GM12878 (cell line): ENCODE data around the gene GSTM2. TPM values are rescaled to one million over a fixed set of nuclear protein-coding genes. Genes with fewer than 3 reads are reported as not detected.

ENCODE experiments used
- ATAC-seq: fragments of 200-7000 bp; cut with Tn5 transposase; 3 replicates; pipeline ENCODE4 v1.9.1; 2020; ENCODE audit warnings: mild to moderate bottlenecking, moderate library complexity
- BruUV-seq: library from RNA; stranded (reverse); fragments of 400-500 nt; replicated peaks from 2 replicates; lab custom pipeline; 2021; lab: Mats Ljungman, UMichigan
- CTCF ChIA-PET: fragments of 300-600 bp; sonication (Branson Sonifier 250); formaldehyde crosslinking; extraction: SDS; loops from one replicate; lab custom pipeline; 2021; ENCODE audit warnings: inconsistent platforms; lab: Yijun Ruan, JAX
- POLR2A ChIA-PET: fragments of 350-600 bp; formaldehyde crosslinking; extraction: SDS; loops from one replicate; lab custom pipeline; 2021; ENCODE audit warnings: inconsistent platforms; lab: Charles Lee
- RAD21 ChIA-PET: fragments of 300-600 bp; sonication (Branson Sonifier 250); formaldehyde crosslinking; loops from one replicate; lab custom pipeline; 2023; ENCODE audit warnings: antibody characterized with exemption; ENCODE audit not compliant: unreplicated experiment; lab: Charles Lee
- SMC1A ChIA-PET: fragments of 300-600 bp; sonication (Branson Sonifier 250); formaldehyde crosslinking; loops from one replicate; lab custom pipeline; 2023; ENCODE audit not compliant: unreplicated experiment, uncharacterized antibody; lab: Charles Lee
- DNase-seq: peaks from one replicate; pipeline ENCODE4 v3.0.0-alpha.2; 2011; ENCODE audit warnings: low read depth, low spot score
- FAIRE-seq: peaks from 3 replicates; lab custom pipeline; 2011; peaks lifted over from hg19 to GRCh38; lab: Jason Lieb, UNC
- H2AFZ ChIP-seq: 2 replicates; pipeline ENCODE4 v1.6.0; 2011; ENCODE audit warnings: low read depth, low read length, control low read depth; ENCODE audit not compliant: control insufficient read depth
- H3K27ac ChIP-seq: 2 replicates; pipeline ENCODE4 v1.5.1; 2011; ENCODE audit warnings: control low read depth; ENCODE audit not compliant: control insufficient read depth, insufficient read depth
- H3K27me3 ChIP-seq, 2 experiments: replicated peaks in 1 of 2; 2 replicates each; pipeline versions ENCODE4 v1.6.0 to v1.6.1; 2011; ENCODE audit warnings: low read length in 1 of 2; ENCODE audit not compliant: control insufficient read depth in 2 of 2, insufficient read depth in 2 of 2
- H3K36me3 ChIP-seq, 2 experiments: 2 replicates each; pipeline ENCODE4 v1.5.1; 2011; ENCODE audit warnings: low read length in 1 of 2; ENCODE audit not compliant: control insufficient read depth in 2 of 2, insufficient read depth in 2 of 2
- H3K4me1 ChIP-seq: 2 replicates; pipeline ENCODE4 v1.6.1; 2011; ENCODE audit warnings: mild to moderate bottlenecking, low read length, moderate library complexity, mixed read lengths; ENCODE audit not compliant: control insufficient read depth, insufficient read depth
- H3K4me2 ChIP-seq: 2 replicates; pipeline ENCODE4 v1.6.0; 2011; ENCODE audit warnings: control low read depth; ENCODE audit not compliant: control insufficient read depth, insufficient read depth
- H3K4me3 ChIP-seq: fragments of 200-600 bp; sonication (generic); 2 replicates; pipeline ENCODE4 v1.5.1; 2016
- H3K79me2 ChIP-seq: 2 replicates; pipeline ENCODE4 v1.6.0; 2011; ENCODE audit warnings: low read length; ENCODE audit not compliant: control insufficient read depth, insufficient read depth
- H3K9ac ChIP-seq: 2 replicates; pipeline ENCODE4 v1.8.0; 2011; ENCODE audit warnings: low read length, control low read depth, mixed read lengths; ENCODE audit not compliant: control insufficient read depth, insufficient read depth
- H3K9me3 ChIP-seq: replicated peaks from 3 replicates; pipeline ENCODE4 v1.5.1; 2011; ENCODE audit warnings: mild to moderate bottlenecking, low read length; ENCODE audit not compliant: control insufficient read depth, insufficient read depth
- H4K20me1 ChIP-seq: 2 replicates; pipeline ENCODE4 v1.6.0; 2011; ENCODE audit not compliant: control insufficient read depth, insufficient read depth
- BHLHE40 ChIP-seq, 2 experiments: fragments of 450-650 bp in 1 of 2; IDR thresholded peaks; 2 replicates each; pipeline ENCODE4 v1.6.1; 2011 to 2017; ENCODE audit warnings: low read depth in 2 of 2, borderline replicate concordance in 1 of 2, improper control_type of control experiment in 1 of 2, low read length in 1 of 2, mild to moderate bottlenecking in 1 of 2
- CBX3 ChIP-seq: fragments of 200-600 bp; sonication (generic); IDR thresholded peaks from 2 replicates; pipeline ENCODE4 v1.6.1; 2016; ENCODE audit warnings: low read depth, borderline replicate concordance
- CREB1 ChIP-seq: IDR thresholded peaks from 2 replicates; pipeline ENCODE4 v1.6.1; 2012; ENCODE audit warnings: low read depth, mild to moderate bottlenecking, inconsistent platforms
- EP300 ChIP-seq, 2 experiments: fragments of 150-350 bp in 1 of 2; IDR thresholded peaks; 2 replicates each; pipeline ENCODE4 v1.6.1; 2011 to 2012; ENCODE audit warnings: low read depth in 2 of 2, low read length in 2 of 2, borderline replicate concordance in 1 of 2, improper control_type of control experiment in 1 of 2, inconsistent platforms in 1 of 2; ENCODE audit not compliant: control insufficient read depth in 1 of 2
- EZH2 ChIP-seq: IDR thresholded peaks from 2 replicates; pipeline ENCODE4 v1.6.1; 2012; ENCODE audit warnings: low read depth, mild to moderate bottlenecking, control low read depth, inconsistent platforms, low read length, borderline replicate concordance; ENCODE audit not compliant: control insufficient read depth
- FOXM1 ChIP-seq: IDR thresholded peaks from 2 replicates; pipeline ENCODE4 v1.6.1; 2012; ENCODE audit warnings: low read depth, mild to moderate bottlenecking, inconsistent platforms, low read length, moderate library complexity
- IKZF1 ChIP-seq: fragments of 450-650 bp; conservative IDR thresholded peaks from 2 replicates; pipeline ENCODE4 v1.6.1; 2017; ENCODE audit warnings: antibody characterized with exemption, mild to moderate bottlenecking
- JUND ChIP-seq: IDR thresholded peaks from 2 replicates; pipeline ENCODE4 v1.6.1; 2012; ENCODE audit warnings: low read depth, mild to moderate bottlenecking, low read length, improper control_type of control experiment, moderate library complexity
- MEF2A ChIP-seq: IDR thresholded peaks from 2 replicates; pipeline ENCODE4 v1.6.1; 2011; ENCODE audit warnings: low read depth, mild to moderate bottlenecking, low read length, moderate library complexity; ENCODE audit not compliant: insufficient read depth
- MEF2B ChIP-seq: fragments of 450-650 bp; IDR thresholded peaks from 2 replicates; pipeline ENCODE4 v1.6.1; 2018; ENCODE audit warnings: mild to moderate bottlenecking, moderate library complexity; ENCODE audit not compliant: partially characterized antibody, poor library complexity, severe bottlenecking
- RUNX3 ChIP-seq: IDR thresholded peaks from 2 replicates; pipeline ENCODE4 v1.6.1; 2012; ENCODE audit warnings: low read length, inconsistent platforms
- SIN3A ChIP-seq: IDR thresholded peaks from 2 replicates; pipeline ENCODE4 v1.6.1; 2012; ENCODE audit warnings: low read depth, low read length, improper control_type of control experiment
- USF1 ChIP-seq: IDR thresholded peaks from 2 replicates; pipeline ENCODE4 v1.6.1; 2011; ENCODE audit warnings: borderline replicate concordance, low read depth, mild to moderate bottlenecking, moderate library complexity, mixed read lengths, low read length; ENCODE audit not compliant: insufficient read depth; ENCODE audit errors: extremely low read length
- ZSCAN29 ChIP-seq: fragments of 450-650 bp; IDR thresholded peaks from 2 replicates; pipeline ENCODE4 v1.6.1; 2017; ENCODE audit warnings: mild to moderate bottlenecking, moderate library complexity
- WGBS: methylation state at CpG from one replicate; pipeline ENCODE4 v1.1.6; 2016; ENCODE audit warnings: low lambda C conversion rate; ENCODE audit not compliant: insufficient replicate concordance, insufficient coverage; ENCODE audit errors: missing lambda C conversion rate; 5-methylcytosine and 5-hydroxymethylcytosine counted together
- in situ Hi-C: fragments of 300-500 bp; cut with MboI; formaldehyde crosslinking; loops from 9 replicates; pipeline ENCODE4 v1.14.3; 2018; ENCODE audit warnings: mixed read lengths
- intact Hi-C: fragments of 100-400 bp; cut with micrococcal nuclease; formaldehyde crosslinking; loops from one replicate; pipeline ENCODE4 v1.14.2; 2022; ENCODE audit not compliant: unreplicated experiment
- polyA plus RNA-seq, 11 experiments: library from polyadenylated mRNA; depleted of rRNA in 4 of 11; unstranded in 6 of 11; stranded (reverse) in 5 of 11; fragments of >200 nt; fragmentation: Nextera tagmentation in 4 of 11; fragmentation: Illumina TruSeq in 1 of 11; extraction: Ambion mirVana in 4 of 11; extraction: Trizol in 1 of 11; gene quantifications; 1 replicate in 1 of 11; 2 replicates in 10 of 11; pipeline versions ENCODE4 v1.2.1 to v1.2.3, GENCODE V29; 2011 to 2016; ENCODE audit warnings: inconsistent platforms in 2 of 11, missing spikeins in 2 of 11, low read depth in 1 of 11
- total RNA-seq, 4 experiments: library from RNA; depleted of rRNA in 3 of 4; stranded (reverse); fragments of >200 nt in 3 of 4; fragmentation: Illumina TruSeq in 1 of 4; extraction: Trizol in 1 of 4; gene quantifications; 2 replicates each; pipeline versions ENCODE4 v1.2.1 to v1.2.3, GENCODE V29; 2013 to 2021
- TF ChIP-seq, protein P1 (sequence below): IDR thresholded peaks from 2 replicates; pipeline ENCODE4 v1.6.1; 2012; ENCODE audit warnings: low read length, inconsistent platforms
- TF ChIP-seq, protein P2 (sequence below): fragments of 450-650 bp; IDR thresholded peaks from 2 replicates; pipeline ENCODE4 v1.6.1; 2017; ENCODE audit warnings: low read depth, mild to moderate bottlenecking, moderate library complexity

Gene GSTM2
- total and polyA plus RNA-seq, 10 of the 15 experiments (the other 5 are each of a cell fraction or from before 2014, with no cell fraction given) = 8.3 to 32.3 (median 20.2) TPM

DNA sequence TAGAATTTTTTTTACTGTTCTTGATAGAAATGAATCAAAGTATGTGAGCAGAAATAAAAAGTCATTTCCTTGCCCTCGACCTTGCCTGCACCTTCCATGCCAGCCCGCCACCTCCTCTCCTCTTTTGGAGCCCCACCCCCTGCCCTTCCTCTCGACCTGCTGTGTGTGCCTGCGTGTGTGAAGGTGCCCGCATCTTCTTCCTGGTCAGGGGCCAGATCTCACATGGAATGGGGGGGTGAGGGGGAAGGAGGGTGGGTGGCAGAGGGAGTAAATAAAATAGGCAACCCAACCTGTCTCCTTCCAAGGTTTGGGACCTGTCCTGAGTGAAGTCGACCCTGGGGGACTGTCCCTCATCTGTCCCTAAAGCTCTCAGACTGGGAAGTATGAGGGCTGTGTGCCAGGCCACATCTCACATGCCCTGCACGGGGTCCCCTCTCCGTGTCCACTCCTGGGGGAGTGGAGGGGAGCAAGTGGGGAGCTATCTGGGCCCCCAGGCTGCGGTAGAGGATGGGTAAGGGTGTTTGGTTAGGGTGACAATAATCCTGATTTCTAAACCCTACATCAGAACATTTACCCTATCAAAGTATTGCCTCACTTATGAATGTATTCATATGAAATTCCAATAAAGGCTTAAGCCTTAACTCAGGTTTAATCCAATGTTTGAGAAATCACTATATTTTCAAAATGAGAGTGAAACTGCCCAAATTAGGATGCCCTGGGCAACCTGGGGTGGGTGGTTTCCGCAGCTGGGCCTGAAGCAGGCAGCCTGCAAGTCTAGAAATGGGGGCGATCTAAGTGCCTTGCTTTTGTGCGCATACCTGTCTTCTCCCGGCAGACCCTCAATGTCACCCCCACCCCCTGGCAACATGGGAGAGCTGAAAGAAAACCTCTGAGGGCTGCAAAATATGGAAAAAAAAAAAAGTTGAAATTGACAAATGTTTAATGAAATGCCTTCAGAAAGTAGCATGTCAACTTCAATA, 32.8 kb upstream of the GSTM2 start:
- peak; percentile 65 for ATAC-seq
- in situ Hi-C loops (no loop called here), intact Hi-C loops (no loop called here)
- Histone ChIP-seq H3K36me3 (peaks cover 8 to 12% of the 10 kb centered on the region in 2 experiments; a peak in 3 of 4 replicates), H4K20me1 (no peaks in the 10 kb centered on the region), H3K79me2 (no peaks in the 10 kb centered on the region), H3K27ac (peak overlapping the region; percentile 61), H3K4me3 (no peak overlapping the region), H3K27me3 (no peaks in the 10 kb centered on the region), H2AFZ (peak overlapping the region; percentile 58), H3K9ac (peak overlapping the region; percentile 37; the same call in 1 of the 2 replicates), H3K9me3 (no peaks in the 10 kb centered on the region), H3K4me2 (peak overlapping the region; percentile 84), H3K4me1 (peaks cover 14% of the 10 kb centered on the region)
- ChIA-PET SMC1A (interaction anchor here (0.5 to 9.1 kb wide), 6 partner anchors 17 to 351 kb away, joined by 3 to 117 read pairs (median 40); partner anchors contain the start of gene AHCYL1), CTCF (interaction anchor here (0.6 to 10.7 kb wide), 13 partner anchors 19 to 350 kb away, joined by 3 to 299 read pairs (median 5); partner anchors contain the start of genes AHCYL1, GNAI3 and GSTM4), POLR2A (interaction anchor here (1.6 to 1.9 kb wide), 2 partner anchors 11 to 89 kb away, joined by 6 to 8 read pairs; no protein-coding TSS in a partner anchor), RAD21 (interaction anchor here (1.0 to 7.3 kb wide), 6 partner anchors 13 to 349 kb away, joined by 3 to 106 read pairs (median 4); partner anchors contain the start of genes AHCYL1 and GSTM4)
- BruUV-seq = no TSS peak
- 1% methylated on average over 11 of the region's 13 CpGs for WGBS
- FAIRE-seq = no peak
- DNase-seq = no peak
- TF ChIP-seq MEF2B (no peak), ZSCAN29 (no peak), EP300 (IDR thresholded peaks at IDR 0.05; ENCODE audit: borderline replicate concordance in 1 of 2, control insufficient read depth in 1 of 2, low read depth in 2 of 2, low read length in 2 of 2) (no peak), RUNX3 (0 out of 2 replicates have a peak, but pooled peaks have one; percentile 17), FOXM1 (no peak), SIN3A (no peak), JUND (no peak), MEF2A (0 out of 2 replicates have a peak, but pooled peaks have one; percentile 32), EZH2 (no peak), USF1 (no peak), CREB1 (no peak), BHLHE40 (IDR thresholded peaks at IDR 0.05; ENCODE audit: borderline replicate concordance in 1 of 2, low read depth in 2 of 2, low read length in 1 of 2) (0 out of 4 replicates have a peak, but pooled peaks of 1 of the 2 experiments have one; percentile 16), IKZF1 (no peak), CBX3 (no peak)
- TF ChIP-seq, protein P1, sequence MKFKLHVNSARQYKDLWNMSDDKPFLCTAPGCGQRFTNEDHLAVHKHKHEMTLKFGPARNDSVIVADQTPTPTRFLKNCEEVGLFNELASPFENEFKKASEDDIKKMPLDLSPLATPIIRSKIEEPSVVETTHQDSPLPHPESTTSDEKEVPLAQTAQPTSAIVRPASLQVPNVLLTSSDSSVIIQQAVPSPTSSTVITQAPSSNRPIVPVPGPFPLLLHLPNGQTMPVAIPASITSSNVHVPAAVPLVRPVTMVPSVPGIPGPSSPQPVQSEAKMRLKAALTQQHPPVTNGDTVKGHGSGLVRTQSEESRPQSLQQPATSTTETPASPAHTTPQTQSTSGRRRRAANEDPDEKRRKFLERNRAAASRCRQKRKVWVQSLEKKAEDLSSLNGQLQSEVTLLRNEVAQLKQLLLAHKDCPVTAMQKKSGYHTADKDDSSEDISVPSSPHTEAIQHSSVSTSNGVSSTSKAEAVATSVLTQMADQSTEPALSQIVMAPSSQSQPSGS = no peak
- TF ChIP-seq, protein P2, sequence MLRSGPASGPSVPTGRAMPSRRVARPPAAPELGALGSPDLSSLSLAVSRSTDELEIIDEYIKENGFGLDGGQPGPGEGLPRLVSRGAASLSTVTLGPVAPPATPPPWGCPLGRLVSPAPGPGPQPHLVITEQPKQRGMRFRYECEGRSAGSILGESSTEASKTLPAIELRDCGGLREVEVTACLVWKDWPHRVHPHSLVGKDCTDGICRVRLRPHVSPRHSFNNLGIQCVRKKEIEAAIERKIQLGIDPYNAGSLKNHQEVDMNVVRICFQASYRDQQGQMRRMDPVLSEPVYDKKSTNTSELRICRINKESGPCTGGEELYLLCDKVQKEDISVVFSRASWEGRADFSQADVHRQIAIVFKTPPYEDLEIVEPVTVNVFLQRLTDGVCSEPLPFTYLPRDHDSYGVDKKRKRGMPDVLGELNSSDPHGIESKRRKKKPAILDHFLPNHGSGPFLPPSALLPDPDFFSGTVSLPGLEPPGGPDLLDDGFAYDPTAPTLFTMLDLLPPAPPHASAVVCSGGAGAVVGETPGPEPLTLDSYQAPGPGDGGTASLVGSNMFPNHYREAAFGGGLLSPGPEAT = no peak
